Thoracic aorta endothelial cell (primary cell): ENCODE results near the gene ADGRA3. TPM values are rescaled to one million over a fixed set of nuclear protein-coding genes. Genes with fewer than 3 reads are reported as not detected.

ENCODE experiments used
- total RNA-seq: library from RNA; depleted of rRNA; stranded (reverse); fragments of >200 nt; gene quantifications from 2 replicates; pipeline ENCODE4 v1.2.3, GENCODE V29; 2012

The ADGRA3 gene, protein sequence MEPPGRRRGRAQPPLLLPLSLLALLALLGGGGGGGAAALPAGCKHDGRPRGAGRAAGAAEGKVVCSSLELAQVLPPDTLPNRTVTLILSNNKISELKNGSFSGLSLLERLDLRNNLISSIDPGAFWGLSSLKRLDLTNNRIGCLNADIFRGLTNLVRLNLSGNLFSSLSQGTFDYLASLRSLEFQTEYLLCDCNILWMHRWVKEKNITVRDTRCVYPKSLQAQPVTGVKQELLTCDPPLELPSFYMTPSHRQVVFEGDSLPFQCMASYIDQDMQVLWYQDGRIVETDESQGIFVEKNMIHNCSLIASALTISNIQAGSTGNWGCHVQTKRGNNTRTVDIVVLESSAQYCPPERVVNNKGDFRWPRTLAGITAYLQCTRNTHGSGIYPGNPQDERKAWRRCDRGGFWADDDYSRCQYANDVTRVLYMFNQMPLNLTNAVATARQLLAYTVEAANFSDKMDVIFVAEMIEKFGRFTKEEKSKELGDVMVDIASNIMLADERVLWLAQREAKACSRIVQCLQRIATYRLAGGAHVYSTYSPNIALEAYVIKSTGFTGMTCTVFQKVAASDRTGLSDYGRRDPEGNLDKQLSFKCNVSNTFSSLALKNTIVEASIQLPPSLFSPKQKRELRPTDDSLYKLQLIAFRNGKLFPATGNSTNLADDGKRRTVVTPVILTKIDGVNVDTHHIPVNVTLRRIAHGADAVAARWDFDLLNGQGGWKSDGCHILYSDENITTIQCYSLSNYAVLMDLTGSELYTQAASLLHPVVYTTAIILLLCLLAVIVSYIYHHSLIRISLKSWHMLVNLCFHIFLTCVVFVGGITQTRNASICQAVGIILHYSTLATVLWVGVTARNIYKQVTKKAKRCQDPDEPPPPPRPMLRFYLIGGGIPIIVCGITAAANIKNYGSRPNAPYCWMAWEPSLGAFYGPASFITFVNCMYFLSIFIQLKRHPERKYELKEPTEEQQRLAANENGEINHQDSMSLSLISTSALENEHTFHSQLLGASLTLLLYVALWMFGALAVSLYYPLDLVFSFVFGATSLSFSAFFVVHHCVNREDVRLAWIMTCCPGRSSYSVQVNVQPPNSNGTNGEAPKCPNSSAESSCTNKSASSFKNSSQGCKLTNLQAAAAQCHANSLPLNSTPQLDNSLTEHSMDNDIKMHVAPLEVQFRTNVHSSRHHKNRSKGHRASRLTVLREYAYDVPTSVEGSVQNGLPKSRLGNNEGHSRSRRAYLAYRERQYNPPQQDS (N-terminal part only)
- total RNA-seq, result 37.0 and 39.9 TPM in 2 replicates

GRCh38 chr4:22515888-22516541 is at the start of gene ADGRA3:
Gene ADGRA3, minus strand, starts transcription at chr4:22516066. Its CDS starts 282 bp downstream, at chr4:22515784.

Other genes starting within 250 kb of the ADGRA3 start
- not detected in 2 replicates for gene GBA3, start 176.9 kb upstream of the ADGRA3 start, total RNA-seq